ENCODE data around the gene CDH13.

CDH13 gene

DNA sequence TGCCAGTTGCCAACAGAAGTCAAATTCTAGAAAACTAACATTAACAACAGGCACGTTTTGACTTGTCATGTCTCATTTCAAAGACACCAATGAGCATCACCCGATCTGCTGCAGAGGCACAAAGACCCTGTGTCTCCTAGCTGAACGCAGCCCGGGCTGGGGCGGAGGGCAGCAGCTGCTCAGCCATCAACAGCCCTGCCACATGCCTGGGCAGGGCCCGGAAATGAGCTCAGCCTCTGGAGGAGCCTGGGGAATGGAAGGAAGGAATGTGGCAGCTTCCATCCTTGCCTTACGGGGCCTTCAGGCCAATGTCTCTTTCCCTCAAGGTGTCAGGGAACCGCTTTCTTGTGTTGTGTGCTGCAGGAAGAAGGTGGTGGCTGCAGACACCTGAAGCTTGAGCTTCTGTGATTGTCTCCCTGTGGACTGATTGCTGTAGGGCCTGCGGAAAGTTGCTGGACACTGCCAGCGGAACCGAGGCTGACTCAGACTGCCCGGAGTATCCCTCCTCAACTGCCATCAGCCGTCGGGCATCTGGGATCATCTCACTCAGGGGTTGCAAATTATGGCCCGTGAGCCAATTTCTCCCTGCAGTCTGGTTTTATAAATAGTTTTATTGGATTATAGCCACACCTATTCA lies 7.3 kb downstream of the CDH13 start:
- TF ChIP-seq GATA2 (IDR thresholded peaks at IDR 0.05; ENCODE audit: low read depth, low read length) (no peak), GATA3 (IDR thresholded peaks at IDR 0.05; ENCODE audit: low read depth, low read length) (no peak)

DNA sequence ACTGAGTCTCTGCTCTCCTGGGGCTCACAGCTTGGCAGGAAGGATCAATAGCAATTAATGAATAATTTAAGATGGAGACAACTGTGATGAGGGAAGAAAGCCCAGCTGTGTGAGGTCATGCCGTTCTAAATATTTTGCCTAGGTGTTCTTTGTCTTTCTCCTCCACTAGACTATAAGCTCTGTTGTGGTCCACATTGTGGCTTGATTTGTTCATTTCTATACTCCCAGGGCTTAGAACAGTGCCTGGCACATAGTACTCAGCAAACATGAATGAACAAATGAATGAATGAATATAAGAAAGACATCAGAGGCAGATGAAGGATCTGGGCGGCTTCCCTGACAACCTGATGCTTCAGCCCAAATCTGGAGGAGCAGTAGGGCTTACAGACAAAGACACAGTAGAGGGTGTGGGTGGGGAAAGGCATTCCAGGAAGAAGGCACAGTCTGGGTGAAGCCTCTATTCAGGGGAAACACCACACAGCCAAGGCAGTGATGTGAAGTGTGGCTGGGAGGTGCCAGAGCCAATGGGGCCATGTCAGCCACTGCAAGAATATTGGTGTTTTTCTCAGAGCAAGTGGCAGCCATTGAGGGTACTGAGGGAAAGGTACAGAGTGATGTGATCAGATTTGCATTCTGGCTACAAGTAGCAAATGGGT lies 8.3 kb downstream of the CDH13 start:
- TF ChIP-seq GATA3 (IDR thresholded peaks at IDR 0.05; ENCODE audit: low read depth, low read length) (no peak), GATA2 (IDR thresholded peaks at IDR 0.05; ENCODE audit: low read depth, low read length) (no peak)

DNA sequence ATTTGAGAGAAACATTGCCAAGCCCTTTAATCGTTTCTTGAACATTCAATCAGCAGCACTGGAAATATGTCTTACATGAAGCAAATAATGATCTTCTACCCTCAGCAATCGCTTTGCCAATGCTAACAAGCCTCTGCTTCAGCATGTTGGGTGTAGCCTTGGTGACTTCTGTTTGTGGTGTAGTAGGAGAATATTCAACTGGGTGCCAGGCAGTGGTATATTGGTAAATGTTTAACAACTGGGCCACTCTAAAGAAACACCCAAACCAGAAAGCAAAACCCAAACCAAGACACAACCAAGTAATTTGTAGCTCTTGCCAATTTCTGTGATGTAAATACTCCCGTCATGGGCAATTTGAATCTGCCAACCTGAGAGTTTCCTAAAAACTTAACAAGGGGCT lies 9.7 kb downstream of the CDH13 start:
- TF ChIP-seq GATA2 (IDR thresholded peaks at IDR 0.05; ENCODE audit: low read depth, low read length), result no peak
- no peak for TF ChIP-seq GATA3 (IDR thresholded peaks at IDR 0.05; ENCODE audit: low read depth, low read length)

DNA sequence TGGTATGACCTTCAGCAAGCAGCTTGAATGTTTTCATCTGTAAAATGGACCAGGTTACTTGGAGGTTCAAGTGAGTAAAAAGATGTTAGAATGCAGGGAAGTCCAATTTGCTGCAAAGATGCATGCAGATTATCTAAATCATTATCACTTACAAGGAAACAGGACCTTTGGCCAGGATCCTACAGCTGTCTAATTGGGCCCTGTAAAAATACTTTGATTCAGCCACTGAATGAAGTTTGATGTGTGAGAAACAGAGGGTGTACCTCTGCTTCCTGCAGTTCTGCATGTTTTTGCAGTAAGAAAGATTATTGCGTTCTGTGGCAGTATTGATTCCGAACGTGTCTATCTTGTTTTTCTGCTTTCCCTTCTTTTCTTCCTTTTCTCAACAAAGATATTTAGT lies 10.2 kb downstream of the CDH13 start:
- no peak for TF ChIP-seq GATA3 (IDR thresholded peaks at IDR 0.05; ENCODE audit: low read depth, low read length)
- no peak for TF ChIP-seq GATA2 (IDR thresholded peaks at IDR 0.05; ENCODE audit: low read depth, low read length)

DNA sequence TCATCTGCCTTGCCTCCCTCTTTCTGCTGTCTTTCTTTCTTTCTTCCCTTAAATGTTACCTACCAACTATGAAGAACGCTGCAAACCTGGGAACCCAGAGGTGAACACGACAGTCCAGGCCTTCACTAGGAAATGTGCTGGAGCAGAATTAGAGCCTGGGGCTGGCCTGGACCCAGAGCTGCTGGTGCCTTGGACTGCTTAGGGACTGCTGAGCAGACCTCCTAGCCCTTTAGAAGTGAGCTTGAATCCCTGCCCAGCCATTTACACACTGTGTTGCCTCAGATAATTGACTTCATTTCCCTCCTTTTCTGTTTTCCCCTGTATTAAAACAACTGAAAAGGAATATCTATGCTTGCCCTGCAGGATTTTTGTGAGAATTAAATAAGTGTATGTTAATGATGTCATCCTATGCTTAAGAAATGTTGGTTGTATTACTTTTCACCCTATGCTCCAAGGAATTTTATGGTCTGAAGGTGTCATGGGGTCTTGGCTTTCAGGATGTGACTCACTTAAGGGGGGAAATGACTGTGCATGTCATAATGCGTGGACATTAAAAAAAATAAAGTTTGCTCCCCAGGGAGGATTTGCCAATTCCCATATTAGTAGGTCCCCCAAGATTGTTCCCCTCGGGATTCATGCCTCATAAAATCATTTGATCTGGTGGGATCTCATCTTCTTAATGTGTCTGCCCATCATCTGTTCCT lies 11.5 kb downstream of the CDH13 start:
- no peak for TF ChIP-seq GATA2 (IDR thresholded peaks at IDR 0.05; ENCODE audit: low read depth, low read length)
- TF ChIP-seq GATA3 (IDR thresholded peaks at IDR 0.05; ENCODE audit: low read depth, low read length), result no peak

DNA sequence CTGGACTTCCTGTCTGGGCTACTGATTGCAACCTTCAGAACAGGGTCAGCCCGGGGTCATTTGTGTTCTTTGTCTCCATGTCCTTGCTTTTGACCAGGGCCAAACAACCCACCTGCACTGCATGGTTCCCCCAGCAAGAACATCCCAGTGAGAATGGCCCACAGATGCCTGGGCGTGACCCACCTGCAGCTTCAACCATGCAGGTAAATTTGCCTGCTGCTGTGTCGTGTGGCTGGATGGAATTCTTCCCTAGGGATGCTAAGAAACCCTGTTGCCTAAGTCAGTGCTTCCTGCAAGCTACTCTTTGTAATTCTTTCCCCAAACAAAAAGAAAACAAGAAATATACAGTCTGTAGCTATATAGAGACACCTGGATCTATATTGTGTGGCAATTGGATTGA lies 12.5 kb downstream of the CDH13 start:
- TF ChIP-seq GATA3 (IDR thresholded peaks at IDR 0.05; ENCODE audit: low read depth, low read length) (no peak), GATA2 (IDR thresholded peaks at IDR 0.05; ENCODE audit: low read depth, low read length) (no peak)

DNA sequence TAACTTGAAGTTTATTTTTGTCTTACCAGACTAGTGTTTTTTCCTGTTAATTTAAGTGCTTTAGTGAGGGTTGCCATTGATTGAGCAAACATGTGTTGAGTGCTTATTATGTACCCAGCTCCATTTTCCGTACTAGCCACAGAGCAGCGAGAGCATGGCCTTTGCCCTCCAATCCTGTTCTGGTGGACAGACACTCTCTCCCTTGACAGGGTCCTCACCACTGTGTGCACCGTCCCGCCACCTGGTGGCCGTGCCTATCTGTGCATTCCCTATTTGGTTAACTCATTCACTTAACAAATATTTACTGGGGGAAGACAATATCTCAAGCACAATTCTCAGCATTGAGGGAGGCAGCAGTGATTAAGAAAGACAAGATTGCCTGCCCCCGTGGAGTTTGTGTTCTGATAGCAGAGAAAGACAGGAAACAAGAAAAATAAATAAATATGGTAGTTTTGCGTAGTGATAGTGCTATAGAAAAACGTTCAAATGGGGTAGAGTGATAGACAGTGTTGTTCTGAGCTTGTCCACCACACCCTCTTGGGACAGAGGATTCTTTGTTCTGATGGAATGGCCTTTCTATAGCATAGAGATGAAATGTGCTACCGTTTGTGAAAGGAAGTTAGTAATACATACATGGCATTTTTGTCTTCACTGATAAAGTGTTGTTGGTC lies 13.0 kb downstream of the CDH13 start:
- no peak for TF ChIP-seq GATA2 (IDR thresholded peaks at IDR 0.05; ENCODE audit: low read depth, low read length)
- TF ChIP-seq GATA3 (IDR thresholded peaks at IDR 0.05; ENCODE audit: low read depth, low read length), result no peak

DNA sequence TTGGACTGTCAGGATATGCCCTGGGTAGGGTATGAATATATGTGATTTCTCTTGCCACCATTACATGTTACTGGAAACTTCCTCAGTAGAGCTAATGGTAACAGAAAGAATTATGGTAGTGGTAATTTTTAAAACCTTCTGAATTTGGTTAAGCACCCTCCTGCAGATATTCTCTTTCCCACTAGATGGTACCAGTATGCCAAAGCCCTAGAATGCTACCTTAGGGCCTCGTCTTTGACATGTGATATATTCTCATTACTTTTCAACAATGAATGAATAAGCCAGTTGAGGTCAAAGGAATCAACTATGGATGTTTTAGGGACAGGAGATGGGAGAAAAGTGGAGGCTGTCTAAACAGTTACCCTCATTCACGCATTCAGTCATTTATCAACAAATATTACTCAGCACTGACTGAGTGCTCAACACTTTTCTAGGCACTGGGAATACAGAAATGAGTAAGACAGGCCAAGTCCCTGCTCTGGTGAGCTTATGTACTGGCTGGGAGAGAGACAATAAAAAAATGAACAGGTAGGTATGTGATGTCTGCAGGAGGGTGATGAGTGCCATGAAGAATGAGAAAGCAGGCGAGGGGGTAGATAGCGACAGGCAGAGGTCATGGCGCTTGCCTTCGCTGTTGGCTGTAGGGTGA lies 14.7 kb downstream of the CDH13 start:
- no peak for TF ChIP-seq GATA2 (IDR thresholded peaks at IDR 0.05; ENCODE audit: low read depth, low read length)

DNA sequence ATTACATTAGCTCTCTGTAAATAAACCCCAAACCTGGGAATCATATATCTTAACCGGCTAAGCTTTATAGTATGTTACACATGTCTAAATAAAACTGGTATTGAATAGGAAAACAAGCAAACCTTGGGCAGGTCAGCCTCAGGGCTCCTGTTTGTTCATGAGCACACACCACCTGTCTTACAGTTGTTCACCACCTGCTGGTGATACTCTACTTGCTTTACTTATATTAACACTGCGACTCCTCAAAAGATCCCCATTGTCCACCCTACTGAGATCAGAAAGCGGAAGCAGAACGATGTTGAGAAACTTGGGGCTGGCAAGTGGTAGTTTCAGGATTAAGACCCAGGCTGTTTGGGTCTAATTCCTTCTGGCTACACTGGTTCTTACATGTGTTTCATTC lies 16.4 kb downstream of the CDH13 start:
- TF ChIP-seq GATA2 (IDR thresholded peaks at IDR 0.05; ENCODE audit: low read depth, low read length), result no peak
- TF ChIP-seq GATA3 (IDR thresholded peaks at IDR 0.05; ENCODE audit: low read depth, low read length), result no peak

DNA sequence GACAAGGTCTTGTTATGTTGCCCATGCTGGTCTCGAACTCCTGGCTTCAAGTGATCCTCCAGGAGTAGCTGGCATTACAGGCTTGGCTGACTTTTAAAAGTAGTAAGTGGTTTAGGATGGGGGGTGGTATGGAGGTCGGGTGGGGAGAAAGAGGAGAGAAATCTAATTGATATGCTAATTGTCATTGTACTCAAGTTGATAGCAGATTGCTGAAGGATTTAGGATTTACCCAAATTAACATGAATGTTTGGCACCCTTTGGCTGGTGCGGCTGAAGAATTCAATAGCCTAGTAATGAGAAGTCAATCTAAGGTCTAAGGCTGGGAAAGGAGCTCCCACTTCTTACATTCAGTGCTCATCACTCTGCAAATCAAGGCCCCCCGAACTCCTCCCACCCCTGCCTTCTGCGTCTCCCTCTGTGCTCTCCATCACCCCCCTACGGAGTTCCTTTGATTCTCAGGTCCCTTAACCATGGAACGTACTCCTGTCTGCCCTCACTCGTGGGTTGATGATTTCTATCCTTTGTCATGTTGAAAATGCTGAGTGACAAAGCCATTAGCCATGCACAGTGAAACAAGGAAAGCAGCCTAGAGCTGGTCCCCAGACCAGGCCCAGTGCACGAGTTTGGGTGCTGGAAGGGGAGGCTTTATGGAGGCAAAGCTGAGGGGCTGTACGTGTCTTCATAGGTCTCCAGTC lies 17.3 kb downstream of the CDH13 start:
- no peak for TF ChIP-seq GATA2 (IDR thresholded peaks at IDR 0.05; ENCODE audit: low read depth, low read length)
- TF ChIP-seq GATA3 (IDR thresholded peaks at IDR 0.05; ENCODE audit: low read depth, low read length), result no peak

DNA sequence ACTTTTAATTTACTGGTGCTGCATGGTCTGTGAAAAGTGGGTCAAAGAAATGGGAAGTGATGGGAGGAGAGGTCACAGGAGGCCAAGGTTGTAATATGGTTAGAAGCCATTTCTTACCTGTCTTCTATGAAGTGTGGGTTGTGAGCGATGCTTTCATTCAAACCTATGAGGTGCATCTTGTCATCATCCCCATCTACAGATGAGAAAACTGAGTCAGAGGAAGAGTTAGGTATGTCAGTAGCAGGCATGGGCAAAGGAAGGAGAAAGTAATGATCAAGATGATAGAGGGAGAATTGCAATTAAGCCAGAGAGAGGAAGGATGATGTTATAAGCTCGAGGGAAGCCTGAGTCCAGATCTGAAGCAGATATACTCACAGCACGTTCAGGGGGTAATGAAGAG lies 19.7 kb downstream of the CDH13 start:
- no peak for TF ChIP-seq GATA3 (IDR thresholded peaks at IDR 0.05; ENCODE audit: low read depth, low read length)
- no peak for TF ChIP-seq GATA2 (IDR thresholded peaks at IDR 0.05; ENCODE audit: low read depth, low read length)

DNA sequence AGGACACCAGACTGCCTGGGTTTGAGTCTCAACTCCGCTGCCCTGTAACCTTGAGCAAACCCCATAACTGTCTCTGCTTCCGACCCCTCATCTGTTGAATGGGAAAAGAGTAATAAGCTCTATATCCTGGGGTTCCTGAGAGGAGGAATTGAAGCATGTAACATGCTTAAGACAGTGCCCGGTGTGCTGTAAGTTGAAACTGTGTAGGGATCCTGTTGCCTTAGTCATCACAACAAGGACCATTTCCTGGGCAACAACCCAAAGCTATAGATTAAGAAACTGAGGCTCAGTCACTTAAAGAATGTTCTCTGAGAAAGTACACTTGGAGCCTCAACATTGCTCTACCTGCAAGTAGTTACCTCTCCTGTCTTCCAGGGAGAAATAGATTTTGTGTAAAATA lies 23.0 kb downstream of the CDH13 start:
- TF ChIP-seq GATA2 (IDR thresholded peaks at IDR 0.05; ENCODE audit: low read depth, low read length), result no peak
- no peak for TF ChIP-seq GATA3 (IDR thresholded peaks at IDR 0.05; ENCODE audit: low read depth, low read length)

DNA sequence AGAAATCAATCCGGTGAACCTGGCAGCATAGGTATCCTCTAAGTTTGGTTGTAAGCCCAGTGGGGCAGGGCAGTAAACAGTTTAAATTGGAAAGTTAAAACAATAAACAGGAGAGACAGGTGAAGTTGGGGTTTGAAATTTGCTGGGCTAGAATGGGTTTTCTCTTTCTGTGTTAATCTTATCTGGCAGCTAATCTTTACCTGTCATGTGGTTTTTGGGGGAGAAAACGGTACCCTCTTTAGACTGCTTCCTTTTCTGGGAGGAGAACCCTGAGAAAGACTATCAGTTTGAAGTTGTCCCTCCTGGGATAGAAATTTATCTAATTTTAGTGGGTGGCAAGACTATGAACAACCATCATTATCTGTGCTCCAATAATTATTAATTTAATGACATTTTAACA lies 24.0 kb downstream of the CDH13 start:
- TF ChIP-seq GATA3 (IDR thresholded peaks at IDR 0.05; ENCODE audit: low read depth, low read length) (no peak), GATA2 (IDR thresholded peaks at IDR 0.05; ENCODE audit: low read depth, low read length) (no peak)

Measured in SH-SY5Y (cell line).